WTC11 (cell line): ENCODE measurements around the gene TERT. TPM values are rescaled to one million over a fixed set of nuclear protein-coding genes. Genes with fewer than 3 reads are reported as not detected.

Experiments used
- ATAC-seq: fragments of 200-7000 bp; cut with Tn5 transposase; 2 replicates; pipeline ENCODE4 v1.10.0; 2021; ENCODE audit warnings: mild to moderate bottlenecking, moderate library complexity
- CTCF ChIA-PET: fragments of 300-600 bp; sonication (Branson Sonifier 250); formaldehyde crosslinking; loops from one replicate; lab custom pipeline; 2021; ENCODE audit warnings: antibody characterized with exemption; lab: Charles Lee
- POLR2A ChIA-PET: fragments of 350-600 bp; sonication (Branson Sonifier 250); formaldehyde crosslinking; loops from one replicate; lab custom pipeline; 2021; ENCODE audit warnings: antibody characterized with exemption; lab: Charles Lee
- DNase-seq: peaks from one replicate; pipeline ENCODE4 v3.0.0; 2021; ENCODE audit warnings: low spot score
- H3K27ac Mint-ChIP-seq: 2 replicates; pipeline ENCODE4 v1.8.0; 2021; ENCODE audit warnings: mixed read lengths
- H3K27me3 Mint-ChIP-seq: 2 replicates; pipeline ENCODE4 v1.8.0; 2021; ENCODE audit warnings: low read depth, mild to moderate bottlenecking, moderate library complexity, mixed read lengths
- H3K36me3 Mint-ChIP-seq: 2 replicates; pipeline ENCODE4 v1.8.0; 2021; ENCODE audit warnings: mixed read lengths
- H3K4me1 Mint-ChIP-seq: 2 replicates; pipeline ENCODE4 v1.8.0; 2022; ENCODE audit warnings: mixed read lengths
- H3K4me3 Mint-ChIP-seq: 2 replicates; pipeline ENCODE4 v1.8.0; 2021; ENCODE audit warnings: mild to moderate bottlenecking, moderate library complexity, mixed read lengths
- H3K9me3 Mint-ChIP-seq: 2 replicates; pipeline ENCODE4 v1.8.0; 2021; ENCODE audit warnings: mixed read lengths
- CDX4 ChIP-seq: fragments of 250-450 bp; sonication (Bioruptor Pico); IDR thresholded peaks from 2 replicates; pipeline ENCODE4 v1.9.0; 2021; ENCODE audit warnings: moderate library complexity, mild to moderate bottlenecking, inconsistent platforms, borderline replicate concordance
- CTCF ChIP-seq: fragments of 200-600 bp; IDR thresholded peaks from 2 replicates; pipeline ENCODE4 v1.8.0; 2022; ENCODE audit warnings: antibody characterized with exemption
- ELF4 ChIP-seq: sonication (generic); formaldehyde crosslinking; IDR thresholded peaks from 2 replicates; pipeline ENCODE4 v1.8.1; 2022; ENCODE audit warnings: low read depth, mild to moderate bottlenecking, moderate library complexity, missing genetic modification reagents
- ESRRA ChIP-seq: sonication (generic); formaldehyde crosslinking; IDR thresholded peaks from 2 replicates; pipeline ENCODE4 v1.8.1; 2022; ENCODE audit warnings: mild to moderate bottlenecking, missing genetic modification reagents, borderline replicate concordance
- FOXJ3 ChIP-seq: sonication (generic); formaldehyde crosslinking; IDR thresholded peaks from 2 replicates; pipeline ENCODE4 v1.9.0; 2021; ENCODE audit warnings: missing genetic modification reagents, mild to moderate bottlenecking, borderline replicate concordance
- GRHL2 ChIP-seq: fragments of 250-450 bp; sonication (Bioruptor Pico); IDR thresholded peaks from 2 replicates; pipeline ENCODE4 v1.8.0; 2022; ENCODE audit warnings: mild to moderate bottlenecking, moderate library complexity; ENCODE audit not compliant: insufficient replicate concordance, severe bottlenecking
- IRF1 ChIP-seq: sonication (generic); formaldehyde crosslinking; IDR thresholded peaks from 2 replicates; pipeline ENCODE4 v1.8.0; 2023; ENCODE audit warnings: missing genetic modification reagents
- JAZF1 ChIP-seq: fragments of 250-450 bp; sonication (Bioruptor Pico); IDR thresholded peaks from 2 replicates; pipeline ENCODE4 v1.9.0; 2021; ENCODE audit warnings: moderate library complexity, mild to moderate bottlenecking, inconsistent platforms
- KAT7 ChIP-seq: sonication (generic); formaldehyde crosslinking; IDR thresholded peaks from 2 replicates; pipeline ENCODE4 v1.8.1; 2023; ENCODE audit warnings: missing genetic modification reagents, mild to moderate bottlenecking, borderline replicate concordance
- NFE2L1 ChIP-seq: sonication (generic); formaldehyde crosslinking; IDR thresholded peaks from 2 replicates; pipeline ENCODE4 v1.8.1; 2023; ENCODE audit warnings: missing genetic modification reagents
- NFYB ChIP-seq: sonication (generic); formaldehyde crosslinking; conservative IDR thresholded peaks from 2 replicates; pipeline ENCODE4 v1.8.0; 2022; ENCODE audit warnings: low read depth, missing genetic modification reagents
- NR1H2 ChIP-seq: sonication (generic); formaldehyde crosslinking; IDR thresholded peaks from 2 replicates; pipeline ENCODE4 v1.9.0; 2021; ENCODE audit warnings: mild to moderate bottlenecking, moderate library complexity, missing genetic modification reagents
- PRRX2 ChIP-seq: fragments of 250-450 bp; sonication (Bioruptor Pico); IDR thresholded peaks from 2 replicates; pipeline ENCODE4 v1.8.0; 2021; ENCODE audit warnings: mild to moderate bottlenecking
- SOX15 ChIP-seq: fragments of 250-450 bp; sonication (Bioruptor Pico); IDR thresholded peaks from 2 replicates; pipeline ENCODE4 v1.9.0; 2021; ENCODE audit warnings: mild to moderate bottlenecking
- SP1 ChIP-seq: sonication (generic); formaldehyde crosslinking; conservative IDR thresholded peaks from 2 replicates; pipeline ENCODE4 v1.8.1; 2022; ENCODE audit warnings: missing genetic modification reagents
- TEAD4 ChIP-seq: sonication (generic); formaldehyde crosslinking; IDR thresholded peaks from 2 replicates; pipeline ENCODE4 v1.8.0; 2022; ENCODE audit warnings: mild to moderate bottlenecking, missing genetic modification reagents
- ZBTB43 ChIP-seq: sonication (generic); formaldehyde crosslinking; IDR thresholded peaks from 2 replicates; pipeline ENCODE4 v1.8.1; 2023; ENCODE audit warnings: mild to moderate bottlenecking, missing genetic modification reagents
- ZNF121 ChIP-seq: sonication (generic); formaldehyde crosslinking; IDR thresholded peaks from 2 replicates; pipeline ENCODE4 v1.8.0; 2023; ENCODE audit warnings: missing genetic modification reagents
- ZNF317 ChIP-seq: sonication (generic); formaldehyde crosslinking; IDR thresholded peaks from 2 replicates; pipeline ENCODE4 v1.8.1; 2023; ENCODE audit warnings: low read depth, mild to moderate bottlenecking, moderate library complexity, missing genetic modification reagents, borderline replicate concordance
- total RNA-seq: library from RNA; stranded (reverse); gene quantifications from 3 replicates; pipeline ENCODE4 v1.2.3, GENCODE V29; 2021
- TF ChIP-seq, protein P1 (sequence below): sonication (generic); formaldehyde crosslinking; IDR thresholded peaks from 2 replicates; pipeline ENCODE4 v1.8.1; 2023; ENCODE audit warnings: mild to moderate bottlenecking, moderate library complexity, missing genetic modification reagents
- TF ChIP-seq, protein P2 (sequence below): fragments of 250-450 bp; sonication (Bioruptor Pico); IDR thresholded peaks from 2 replicates; pipeline ENCODE4 v1.8.0; 2021; ENCODE audit warnings: mild to moderate bottlenecking
- TF ChIP-seq, protein P3 (sequence below): fragments of 250-450 bp; sonication (Bioruptor Pico); conservative IDR thresholded peaks from 2 replicates; pipeline ENCODE4 v1.9.0; 2021; ENCODE audit warnings: mild to moderate bottlenecking
- TF ChIP-seq, protein P4 (sequence below): sonication (generic); formaldehyde crosslinking; IDR thresholded peaks from 2 replicates; pipeline ENCODE4 v1.8.0; 2022; ENCODE audit warnings: mild to moderate bottlenecking, missing genetic modification reagents
- TF ChIP-seq, protein P5 (sequence below): sonication (generic); formaldehyde crosslinking; conservative IDR thresholded peaks from 2 replicates; pipeline ENCODE4 v1.8.1; 2022; ENCODE audit warnings: mild to moderate bottlenecking, missing genetic modification reagents

TERT gene
- total RNA-seq, 1 experiment from 2014 or later: 42.9 TPM

DNA sequence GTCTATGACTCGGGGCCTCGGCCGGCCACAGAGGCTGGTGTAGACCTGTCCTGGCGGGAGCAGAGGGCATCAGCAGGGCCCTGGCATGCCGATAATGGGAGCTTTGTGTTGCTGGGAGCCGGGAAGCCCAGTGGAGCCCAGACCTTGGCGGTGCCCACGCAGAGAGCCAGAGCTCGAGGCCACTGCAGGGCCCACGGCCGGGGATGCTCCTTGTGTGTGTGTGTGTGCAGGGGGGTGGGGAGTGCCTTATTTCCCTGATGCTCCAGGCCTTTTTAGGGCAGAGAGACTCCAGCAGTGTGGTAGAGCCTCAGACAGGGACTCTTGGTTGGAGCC is 75.1 kb downstream of the TERT start:
- no peak overlapping the region for H3K4me3 Mint-ChIP-seq
- no peaks in the 10 kb centered on the region; the same call in 1 of the 2 replicates for H3K27me3 Mint-ChIP-seq
- ATAC-seq (no peak), DNase-seq (no peak)
- ChIA-PET CTCF (interaction anchor here (0.7 to 1.7 kb wide), 2 partner anchors 15 to 237 kb away, joined by 4 to 5 read pairs; no protein-coding TSS in a partner anchor), POLR2A (no interaction called here)
- H3K36me3 Mint-ChIP-seq: no peaks in the 10 kb centered on the region
- H3K27ac Mint-ChIP-seq: no peak overlapping the region
- H3K4me1 Mint-ChIP-seq: no peaks in the 10 kb centered on the region
- TF ChIP-seq NFYB (CRISPR knock-in tag) (no peak), TEAD4 (no peak), SP1 (CRISPR knock-in tag) (no peak), ZNF121 (no peak), KAT7 (CRISPR knock-in tag) (no peak), CDX4 (no peak), IRF1 (CRISPR knock-in tag) (no peak), FOXJ3 (no peak)
- TF ChIP-seq, protein P1, sequence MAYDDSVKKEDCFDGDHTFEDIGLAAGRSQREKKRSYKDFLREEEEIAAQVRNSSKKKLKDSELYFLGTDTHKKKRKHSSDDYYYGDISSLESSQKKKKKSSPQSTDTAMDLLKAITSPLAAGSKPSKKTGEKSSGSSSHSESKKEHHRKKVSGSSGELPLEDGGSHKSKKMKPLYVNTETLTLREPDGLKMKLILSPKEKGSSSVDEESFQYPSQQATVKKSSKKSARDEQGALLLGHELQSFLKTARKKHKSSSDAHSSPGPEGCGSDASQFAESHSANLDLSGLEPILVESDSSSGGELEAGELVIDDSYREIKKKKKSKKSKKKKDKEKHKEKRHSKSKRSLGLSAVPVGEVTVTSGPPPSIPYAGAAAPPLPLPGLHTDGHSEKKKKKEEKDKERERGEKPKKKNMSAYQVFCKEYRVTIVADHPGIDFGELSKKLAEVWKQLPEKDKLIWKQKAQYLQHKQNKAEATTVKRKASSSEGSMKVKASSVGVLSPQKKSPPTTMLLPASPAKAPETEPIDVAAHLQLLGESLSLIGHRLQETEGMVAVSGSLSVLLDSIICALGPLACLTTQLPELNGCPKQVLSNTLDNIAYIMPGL (CRISPR knock-in tag): no peak
- H3K9me3 Mint-ChIP-seq: peaks cover 20% of the 10 kb centered on the region

- Mint-ChIP-seq H3K27ac (no peak overlapping the region), H3K27me3 (no peaks in the 10 kb centered on the region; the same call in 1 of the 2 replicates), H3K36me3 (no peaks in the 10 kb centered on the region), H3K9me3 (peaks cover 20% of the 10 kb centered on the region), H3K4me3 (no peak overlapping the region), H3K4me1 (no peaks in the 10 kb centered on the region)
- ATAC-seq (no peak), DNase-seq (no peak)
- ChIA-PET CTCF (interaction anchor here (1.7 kb wide), 1 partner anchor 15 kb away, joined by 5 read pairs; no protein-coding TSS in a partner anchor), POLR2A (no interaction called here)
- TF ChIP-seq SOX15 (CRISPR knock-in tag) (no peak), JAZF1 (CRISPR knock-in tag) (no peak), NR1H2 (CRISPR knock-in tag) (no peak), ELF4 (CRISPR knock-in tag) (no peak), FOXJ3 (no peak), ZNF317 (CRISPR knock-in tag) (no peak), NFE2L1 (no peak), ESRRA (no peak), PRRX2 (no peak), CTCF (no peak), ZBTB43 (CRISPR knock-in tag) (no peak), GRHL2 (CRISPR knock-in tag) (no peak)
- TF ChIP-seq, protein P2, sequence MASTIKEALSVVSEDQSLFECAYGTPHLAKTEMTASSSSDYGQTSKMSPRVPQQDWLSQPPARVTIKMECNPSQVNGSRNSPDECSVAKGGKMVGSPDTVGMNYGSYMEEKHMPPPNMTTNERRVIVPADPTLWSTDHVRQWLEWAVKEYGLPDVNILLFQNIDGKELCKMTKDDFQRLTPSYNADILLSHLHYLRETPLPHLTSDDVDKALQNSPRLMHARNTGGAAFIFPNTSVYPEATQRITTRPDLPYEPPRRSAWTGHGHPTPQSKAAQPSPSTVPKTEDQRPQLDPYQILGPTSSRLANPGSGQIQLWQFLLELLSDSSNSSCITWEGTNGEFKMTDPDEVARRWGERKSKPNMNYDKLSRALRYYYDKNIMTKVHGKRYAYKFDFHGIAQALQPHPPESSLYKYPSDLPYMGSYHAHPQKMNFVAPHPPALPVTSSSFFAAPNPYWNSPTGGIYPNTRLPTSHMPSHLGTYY: no peak
- TF ChIP-seq, protein P3, sequence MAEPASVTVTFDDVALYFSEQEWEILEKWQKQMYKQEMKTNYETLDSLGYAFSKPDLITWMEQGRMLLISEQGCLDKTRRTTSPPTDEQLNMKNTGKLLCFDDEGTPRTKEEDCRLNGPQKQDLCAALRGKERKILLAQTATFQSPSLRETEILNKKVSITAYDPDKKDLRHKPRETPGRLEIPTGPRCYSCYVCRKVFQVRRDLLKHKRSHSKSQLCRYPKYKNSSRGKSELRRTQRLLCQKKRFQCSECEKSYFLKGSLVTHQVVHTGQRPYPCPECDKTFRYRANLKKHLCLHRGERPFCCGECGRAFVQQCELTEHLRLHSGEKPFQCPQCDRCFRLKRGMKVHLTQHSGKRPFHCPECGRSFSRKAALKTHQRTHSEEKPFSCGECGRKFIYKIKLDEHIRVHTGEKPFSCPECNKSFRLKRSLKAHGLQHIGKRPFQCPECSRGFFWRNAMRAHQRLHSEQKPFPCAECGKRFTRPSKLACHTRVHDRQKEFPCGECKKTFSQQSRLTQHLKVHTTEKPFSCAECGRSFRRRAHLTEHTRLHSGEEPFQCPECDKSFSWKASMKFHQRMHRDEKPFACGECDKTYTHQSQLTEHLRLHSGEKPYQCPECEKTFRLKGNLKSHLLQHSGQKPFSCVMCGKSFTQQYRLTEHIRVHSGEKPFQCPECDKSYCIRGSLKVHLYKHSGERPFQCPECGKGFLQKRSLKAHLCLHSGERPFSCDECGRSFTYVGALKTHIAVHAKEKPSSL (CRISPR knock-in tag): no peak
- TF ChIP-seq, protein P4, sequence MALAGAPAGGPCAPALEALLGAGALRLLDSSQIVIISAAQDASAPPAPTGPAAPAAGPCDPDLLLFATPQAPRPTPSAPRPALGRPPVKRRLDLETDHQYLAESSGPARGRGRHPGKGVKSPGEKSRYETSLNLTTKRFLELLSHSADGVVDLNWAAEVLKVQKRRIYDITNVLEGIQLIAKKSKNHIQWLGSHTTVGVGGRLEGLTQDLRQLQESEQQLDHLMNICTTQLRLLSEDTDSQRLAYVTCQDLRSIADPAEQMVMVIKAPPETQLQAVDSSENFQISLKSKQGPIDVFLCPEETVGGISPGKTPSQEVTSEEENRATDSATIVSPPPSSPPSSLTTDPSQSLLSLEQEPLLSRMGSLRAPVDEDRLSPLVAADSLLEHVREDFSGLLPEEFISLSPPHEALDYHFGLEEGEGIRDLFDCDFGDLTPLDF (CRISPR knock-in tag): no peak
- TF ChIP-seq, protein P5, sequence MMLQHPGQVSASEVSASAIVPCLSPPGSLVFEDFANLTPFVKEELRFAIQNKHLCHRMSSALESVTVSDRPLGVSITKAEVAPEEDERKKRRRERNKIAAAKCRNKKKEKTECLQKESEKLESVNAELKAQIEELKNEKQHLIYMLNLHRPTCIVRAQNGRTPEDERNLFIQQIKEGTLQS (CRISPR knock-in tag): no peak
Observed at GRCh38 chr5:1219098-1219767, 75.6 kb downstream of the TERT start.
